ENCODE results near the gene MKRN3.
"Not testable (repeated sequence)": the region's sequence is repeated elsewhere in the genome, so short reads cannot be mapped to it uniquely, and the experiment has no call there.

The MKRN3 gene

GRCh38 chr15:23589012-23589411, 23.5 kb downstream of the MKRN3 start:
- no peak for DNase-seq

DNA sequence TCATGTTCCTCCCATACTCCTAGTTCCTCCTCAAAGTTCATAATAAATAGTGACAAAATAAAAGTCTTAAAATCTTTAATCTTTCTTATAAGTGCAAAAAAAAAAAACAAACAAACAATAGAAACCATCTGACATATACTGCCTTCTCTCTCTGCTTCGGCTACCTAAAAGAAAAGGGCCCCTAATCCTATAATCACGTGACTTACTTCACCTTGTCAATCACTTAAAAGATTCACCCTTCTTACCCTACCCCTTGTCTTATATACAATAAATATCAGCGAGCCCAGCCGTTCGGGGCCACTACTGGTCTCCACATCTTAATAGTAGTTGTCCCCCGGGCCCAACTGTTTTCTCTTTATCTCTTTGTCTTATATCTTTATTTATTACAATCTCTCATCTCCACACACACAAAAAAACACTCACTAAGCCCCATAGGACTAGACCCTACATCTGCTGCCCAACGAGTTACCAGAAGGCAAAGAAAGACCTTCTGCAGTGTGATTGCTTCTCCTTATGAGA, 28.8 kb downstream of the MKRN3 start:
- DNase-seq: no peak

GRCh38 chr15:23595368-23595767, 29.9 kb downstream of the MKRN3 start:
- DNase-seq: no peak

DNA sequence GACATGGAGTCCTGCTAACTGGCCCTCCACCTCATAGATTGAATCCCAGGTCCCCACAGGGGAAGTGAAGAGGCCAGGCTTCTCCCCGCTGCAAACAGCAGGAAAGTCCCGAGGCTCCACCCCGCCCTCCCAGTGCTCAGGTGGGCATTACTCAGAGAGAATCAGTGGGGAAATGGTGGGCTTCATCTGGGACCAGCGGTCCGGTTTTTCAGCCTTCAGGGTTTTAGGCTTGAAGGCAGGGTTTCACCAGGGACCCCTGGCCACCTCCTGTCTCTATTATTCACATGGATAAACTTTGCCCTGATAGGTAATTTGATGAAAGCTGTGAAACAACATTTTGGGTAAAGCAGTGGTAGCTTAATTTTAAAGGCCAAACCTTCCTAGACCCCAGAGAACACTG, 31.3 kb downstream of the MKRN3 start:
- DNase-seq: no peak

- DNase-seq: not testable (repeated sequence)
Observed at GRCh38 chr15:23597278-23597677, 31.8 kb downstream of the MKRN3 start.

GRCh38 chr15:23599053-23599452, 33.6 kb downstream of the MKRN3 start:
- no peak for DNase-seq

DNA sequence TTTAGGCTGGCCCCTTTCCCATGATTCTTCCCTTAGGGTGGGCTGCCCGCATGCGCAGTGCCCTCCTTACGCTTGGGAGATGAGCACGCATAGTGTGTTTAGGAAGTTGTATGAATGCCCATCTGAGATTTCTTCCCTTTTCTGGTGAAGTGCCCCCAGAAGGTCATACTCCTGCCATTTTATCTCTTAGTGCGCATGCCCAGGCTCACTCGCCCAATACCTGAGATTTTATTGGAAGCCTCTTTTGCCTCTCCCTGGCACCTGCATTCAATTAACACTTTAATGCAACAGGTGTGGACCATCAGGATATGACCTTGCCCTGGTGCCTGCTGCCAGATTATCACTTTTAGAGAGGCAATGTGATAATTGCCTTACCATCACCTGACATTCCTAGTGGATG, 36.6 kb downstream of the MKRN3 start:
- DNase-seq: no peak

- no peak for DNase-seq
Observed at GRCh38 chr15:23606226-23606625, 40.8 kb downstream of the MKRN3 start.

- DNase-seq: no peak
Observed at GRCh38 chr15:23616536-23616935, 51.1 kb downstream of the MKRN3 start.
